Fibroblast of mammary gland (primary cell): Measurements from ENCODE around the gene DKK3.

Experiments used
- DNase-seq: peaks from one replicate; pipeline ENCODE4 v3.0.0-alpha.2; 2010; ENCODE audit warnings: low read depth
- H3K4me3 ChIP-seq: 2 replicates; pipeline ENCODE4 v1.5.1; 2011; ENCODE audit warnings: low read depth, mild to moderate bottlenecking, low read length, moderate library complexity; ENCODE audit not compliant: control insufficient read depth
- TF ChIP-seq, protein P1 (sequence below): conservative IDR thresholded peaks from 2 replicates; pipeline ENCODE4 v1.5.1; 2011; ENCODE audit warnings: low read depth, low read length, inconsistent platforms; ENCODE audit not compliant: control insufficient read depth, insufficient read depth

Gene DKK3

DNA sequence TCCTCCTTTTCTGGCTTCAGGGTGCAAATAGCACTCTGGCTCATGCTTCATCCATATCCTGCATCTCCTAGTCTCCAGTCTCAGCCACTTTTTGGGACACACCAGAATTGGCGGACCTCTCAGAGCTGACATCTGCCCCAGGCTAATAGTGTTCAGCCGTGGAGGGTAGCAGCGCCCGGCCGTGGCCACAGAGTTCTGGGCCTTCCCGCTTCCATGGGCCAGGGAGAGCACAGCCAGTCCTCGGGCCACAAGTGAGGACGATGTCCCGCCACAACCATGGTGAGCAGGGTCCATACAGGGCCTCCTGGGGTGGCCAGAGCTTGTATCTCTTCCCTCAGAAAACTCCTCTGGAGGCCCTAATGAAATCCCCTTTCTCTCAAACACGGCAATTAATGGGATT is 26.0 kb downstream of the DKK3 start:
- DNase-seq, result no peak
- no peak overlapping the region for H3K4me3 ChIP-seq
- TF ChIP-seq, protein P1, sequence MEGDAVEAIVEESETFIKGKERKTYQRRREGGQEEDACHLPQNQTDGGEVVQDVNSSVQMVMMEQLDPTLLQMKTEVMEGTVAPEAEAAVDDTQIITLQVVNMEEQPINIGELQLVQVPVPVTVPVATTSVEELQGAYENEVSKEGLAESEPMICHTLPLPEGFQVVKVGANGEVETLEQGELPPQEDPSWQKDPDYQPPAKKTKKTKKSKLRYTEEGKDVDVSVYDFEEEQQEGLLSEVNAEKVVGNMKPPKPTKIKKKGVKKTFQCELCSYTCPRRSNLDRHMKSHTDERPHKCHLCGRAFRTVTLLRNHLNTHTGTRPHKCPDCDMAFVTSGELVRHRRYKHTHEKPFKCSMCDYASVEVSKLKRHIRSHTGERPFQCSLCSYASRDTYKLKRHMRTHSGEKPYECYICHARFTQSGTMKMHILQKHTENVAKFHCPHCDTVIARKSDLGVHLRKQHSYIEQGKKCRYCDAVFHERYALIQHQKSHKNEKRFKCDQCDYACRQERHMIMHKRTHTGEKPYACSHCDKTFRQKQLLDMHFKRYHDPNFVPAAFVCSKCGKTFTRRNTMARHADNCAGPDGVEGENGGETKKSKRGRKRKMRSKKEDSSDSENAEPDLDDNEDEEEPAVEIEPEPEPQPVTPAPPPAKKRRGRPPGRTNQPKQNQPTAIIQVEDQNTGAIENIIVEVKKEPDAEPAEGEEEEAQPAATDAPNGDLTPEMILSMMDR, result no peak

DNA sequence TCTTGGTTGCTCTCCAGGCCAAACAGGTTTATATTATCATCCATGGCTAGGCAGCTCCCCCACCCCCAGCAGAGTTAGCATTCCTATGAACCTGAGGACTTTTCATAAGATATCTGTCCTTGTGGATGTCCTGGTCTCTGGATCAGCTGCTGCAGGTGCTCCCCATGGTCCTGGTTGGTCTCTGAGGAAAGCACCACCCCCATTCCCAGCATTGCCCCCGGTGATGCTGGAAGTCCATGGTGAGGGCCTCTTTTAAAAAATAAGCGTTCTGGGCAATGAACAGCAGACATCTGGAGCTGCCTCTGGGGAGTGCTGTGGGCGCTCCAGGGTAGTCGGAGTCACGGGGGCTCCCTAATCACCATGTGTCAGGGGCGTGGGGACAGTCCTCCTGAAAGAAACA is 26.6 kb downstream of the DKK3 start:
- H3K4me3 ChIP-seq, result no peak overlapping the region
- TF ChIP-seq, protein P1, result no peak
- DNase-seq, result no peak

DNA sequence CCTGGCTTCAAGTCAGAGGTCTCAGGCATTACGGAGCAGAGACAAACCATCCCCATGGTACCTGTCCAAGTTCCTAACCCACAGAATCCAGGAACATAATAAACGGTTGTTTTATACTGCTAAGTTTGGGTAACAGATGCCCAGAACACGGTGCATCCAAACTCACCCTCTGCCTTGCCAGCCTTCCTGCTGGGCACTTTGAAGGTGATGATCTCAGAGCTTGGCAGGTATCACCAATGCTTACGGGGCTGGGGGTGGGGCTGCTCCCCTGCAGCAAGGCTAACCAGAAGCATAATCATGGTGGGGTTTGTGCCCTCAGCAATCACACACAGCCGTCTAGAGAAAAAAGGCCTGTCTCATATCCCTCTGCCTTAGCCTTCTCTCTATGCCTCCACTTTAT is 27.1 kb downstream of the DKK3 start:
- TF ChIP-seq, protein P1, result no peak
- no peak overlapping the region for H3K4me3 ChIP-seq
- DNase-seq, result no peak

DNA sequence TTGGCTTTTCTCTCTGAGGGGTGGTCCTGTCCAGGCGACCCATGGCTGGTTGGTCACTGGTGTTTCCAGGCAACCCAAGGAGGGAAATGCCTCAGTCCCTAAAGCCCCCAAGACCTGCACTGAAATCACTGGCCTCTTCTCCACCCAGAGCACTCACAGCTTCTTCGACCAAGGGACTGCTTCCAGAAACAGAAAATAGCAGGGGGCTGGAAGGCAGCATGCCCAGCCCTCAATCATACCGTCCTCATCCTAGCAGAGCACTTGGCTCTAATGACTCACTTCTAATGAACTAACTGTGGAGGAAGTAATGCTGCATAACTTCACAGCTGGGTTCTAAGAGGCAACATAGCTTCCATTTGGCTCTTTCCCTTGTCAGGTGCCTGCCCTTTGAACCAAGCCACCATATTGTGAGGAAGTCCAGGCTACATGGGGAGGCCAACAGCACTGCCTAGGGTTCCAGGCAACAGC is 27.6 kb downstream of the DKK3 start:
- TF ChIP-seq, protein P1, result no peak
- H3K4me3 ChIP-seq, result no peak overlapping the region
- peak; percentile 38 for DNase-seq

DNA sequence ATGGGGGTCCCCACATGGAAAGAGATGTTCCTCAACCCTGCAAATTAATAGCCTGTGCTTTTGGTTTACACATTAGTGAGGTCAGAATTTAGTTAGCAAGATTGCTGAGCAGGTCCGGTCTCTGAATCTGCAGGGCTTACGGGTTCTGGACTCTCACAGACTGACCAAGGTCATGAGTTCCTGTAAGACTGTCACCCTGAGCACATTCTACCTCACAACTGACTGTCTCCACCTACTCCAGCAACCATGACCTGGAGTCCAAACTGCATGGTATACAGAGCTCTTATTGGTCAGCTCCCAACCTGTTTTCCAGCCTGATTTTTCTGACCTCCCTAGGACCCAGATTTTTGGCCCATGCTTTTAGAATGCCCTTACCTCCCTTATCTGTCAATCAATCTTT is 28.2 kb downstream of the DKK3 start:
- no peak for DNase-seq
- no peak overlapping the region for H3K4me3 ChIP-seq
- TF ChIP-seq, protein P1, result no peak

DNA sequence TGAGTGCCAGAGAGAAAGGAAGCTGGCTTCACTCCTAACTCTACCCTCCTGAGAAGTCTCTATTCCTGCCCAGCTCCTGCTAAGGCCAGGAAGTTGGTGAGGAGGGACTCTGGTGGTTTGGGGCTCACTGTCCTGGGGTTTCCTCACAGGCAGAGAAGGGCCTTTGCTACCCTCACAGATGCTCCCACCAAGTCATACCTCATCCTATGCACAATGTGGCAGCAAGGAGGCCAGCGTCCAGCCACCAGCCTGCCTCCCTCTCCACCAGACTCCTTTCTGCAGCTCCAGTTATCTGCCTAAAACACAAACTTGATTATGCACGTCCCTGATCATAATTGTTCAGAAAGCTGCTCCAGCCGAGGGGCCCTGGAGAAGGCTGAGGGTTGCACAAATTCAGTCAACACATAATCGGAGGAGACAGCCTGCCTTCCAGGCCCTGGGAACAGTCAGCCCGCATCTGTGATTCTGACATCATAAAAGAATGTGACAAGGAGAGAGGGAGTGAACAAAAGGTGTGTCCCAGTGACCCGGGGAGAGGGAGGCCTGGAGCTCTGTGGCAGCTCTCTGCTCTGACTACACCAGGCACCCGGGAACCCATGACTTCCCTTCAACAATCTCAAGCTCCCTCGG is 28.8 kb downstream of the DKK3 start:
- TF ChIP-seq, protein P1, result no peak
- DNase-seq, result peak; percentile 77

More for the DNA sequence above, 28.8 kb downstream of the DKK3 start:
- no peak overlapping the region for H3K4me3 ChIP-seq
